Right kidney (tissue), 9 donors: ENCODE results near the gene GK2.

ENCODE experiments used
- DNase-seq: peaks from one replicate; pipeline ENCODE4 v3.0.0-alpha.2; 2016
- long read RNA-seq, 8 donors: transcript quantifications; one replicate each; lab custom pipeline, GENCODE V29; 2026

Gene GK2
- long read RNA-seq, donor 1, result 0 reads
- long read RNA-seq, donor 2, partial matches to known transcripts, result 0 of 1 reads
- long read RNA-seq, donor 2, other reads (novel, unspliced or antisense), result 0 of 1 reads
- long read RNA-seq, donor 3, result 0 reads
- long read RNA-seq, donor 4, result 0 reads
- long read RNA-seq, donor 5, result 0 reads
- long read RNA-seq, donor 6, result 0 reads
- long read RNA-seq, donor 7, result 0 reads
- long read RNA-seq, donor 8, result 0 reads

DNA sequence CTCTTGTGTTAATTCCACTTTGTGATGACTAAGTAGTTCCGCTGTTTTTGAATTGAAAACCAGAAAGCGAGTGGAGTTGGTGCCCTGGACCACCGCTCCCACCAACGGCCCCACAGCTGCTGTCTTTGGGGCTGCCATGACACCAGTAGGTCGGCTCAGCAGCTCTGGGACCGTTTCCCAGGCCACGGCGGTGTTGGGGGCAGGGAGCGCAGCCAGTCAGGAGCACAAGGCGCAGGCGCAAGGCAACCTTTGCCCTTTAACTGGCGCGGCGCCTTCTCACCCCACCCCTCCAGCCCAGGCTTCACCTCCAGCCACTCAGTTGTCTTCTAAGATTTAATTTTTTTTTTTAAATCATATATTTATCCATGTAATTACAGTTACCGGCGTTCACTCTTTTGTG is at the start of gene GK2:
TSS of gene GK2 (minus strand) at position 166 of the 400 bp plus-strand sequence. CDS start at position 138, 28 bp downstream.
- no peak for DNase-seq

DNA sequence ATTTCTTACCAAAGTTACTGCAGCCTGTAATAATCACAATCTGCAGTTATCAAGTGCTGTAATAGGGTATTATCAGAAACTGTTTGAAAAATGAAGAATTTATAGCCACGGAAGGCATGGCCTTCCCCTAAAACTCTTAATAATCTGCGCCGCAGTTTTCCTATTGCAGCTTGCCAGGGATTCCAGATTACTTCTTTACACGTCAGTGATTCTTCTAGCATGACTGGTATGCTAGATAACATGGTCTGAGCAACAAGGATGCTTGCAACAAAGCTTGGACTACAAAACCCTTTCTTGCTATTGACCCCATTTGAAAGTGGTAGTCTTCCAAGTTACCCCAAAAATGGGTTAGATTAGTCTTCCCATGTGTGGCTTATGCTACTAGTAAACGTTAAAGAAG is 47.2 kb upstream of the GK2 start:
- DNase-seq, result no peak

DNA sequence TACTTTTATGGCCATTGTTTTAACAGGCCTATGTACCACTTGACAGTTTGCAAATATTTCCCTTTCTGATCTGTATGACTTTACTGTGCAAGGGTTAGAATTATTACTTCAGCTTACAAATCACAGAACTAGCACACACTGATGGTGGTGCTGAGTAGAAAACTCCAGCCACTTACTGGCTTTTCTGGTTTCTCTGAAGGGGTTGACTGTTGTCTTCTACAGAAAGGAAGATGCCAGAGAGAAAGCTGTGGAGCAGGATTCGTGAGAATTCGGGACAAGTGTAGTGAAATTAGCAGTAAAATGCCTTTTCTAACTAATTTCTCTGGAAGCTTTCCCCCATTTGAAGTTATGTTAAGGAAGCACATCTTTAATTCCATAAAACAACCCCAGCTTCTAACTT is 46.6 kb upstream of the GK2 start:
- DNase-seq, result no peak

DNA sequence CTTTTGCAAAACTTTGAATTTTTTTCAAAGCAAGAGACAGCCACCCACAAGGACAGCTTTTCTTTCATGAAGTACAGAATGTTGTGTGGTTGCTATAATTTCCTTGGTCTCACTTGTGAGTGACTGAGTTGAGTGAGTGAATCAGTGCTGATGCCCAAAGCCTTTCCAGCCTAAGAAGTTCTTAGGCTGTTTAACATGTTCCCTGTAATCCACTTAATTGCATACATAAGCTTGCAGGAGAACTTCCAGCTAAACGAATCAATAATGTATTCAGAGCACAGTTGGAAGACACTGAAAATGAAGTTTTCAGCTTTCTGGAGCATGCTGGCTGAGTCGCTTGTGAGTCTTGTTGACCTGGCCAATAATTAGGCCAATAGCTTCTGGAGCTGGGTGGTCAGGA is 42.0 kb upstream of the GK2 start:
- DNase-seq, result no peak

DNA sequence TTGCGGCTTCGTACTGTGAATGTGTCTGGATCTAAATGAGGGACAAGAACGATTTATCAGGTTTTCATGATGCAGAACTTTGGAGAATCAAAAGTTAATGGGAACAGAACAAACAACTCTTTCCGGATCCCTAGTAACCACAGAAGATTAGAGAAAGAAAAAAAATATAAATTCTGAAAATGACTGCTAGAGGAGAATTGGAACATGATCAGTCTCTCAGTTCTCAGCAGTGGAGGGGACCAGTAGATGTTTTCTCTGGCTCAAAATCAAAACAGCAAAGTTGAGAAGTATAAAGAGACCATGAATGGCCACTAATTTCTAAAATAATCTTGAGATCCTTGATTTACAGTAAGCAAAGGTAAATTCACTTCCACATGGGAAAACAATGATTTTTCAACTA is 38.1 kb upstream of the GK2 start:
- DNase-seq, result no peak

DNA sequence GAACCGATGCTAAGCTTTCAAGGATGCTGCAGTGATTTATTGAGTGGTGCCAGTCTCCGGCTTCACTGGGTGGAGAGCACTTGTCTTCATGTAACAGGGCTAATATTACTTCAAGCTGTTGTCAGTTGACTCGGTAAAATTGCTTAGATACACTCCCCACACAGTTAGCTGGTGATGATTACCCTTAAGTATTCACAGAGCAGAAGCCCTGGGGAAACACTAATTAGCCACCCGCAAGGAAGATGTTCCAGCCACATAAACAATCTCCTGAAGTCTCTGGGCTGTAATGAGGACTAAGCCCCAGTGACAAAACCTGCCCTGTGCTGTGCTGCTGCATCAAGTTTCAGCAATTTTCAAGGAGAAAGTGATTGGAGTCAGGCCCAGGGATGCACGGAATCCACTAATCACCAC is 37.3 kb upstream of the GK2 start:
- peak; percentile 12 for DNase-seq

DNA sequence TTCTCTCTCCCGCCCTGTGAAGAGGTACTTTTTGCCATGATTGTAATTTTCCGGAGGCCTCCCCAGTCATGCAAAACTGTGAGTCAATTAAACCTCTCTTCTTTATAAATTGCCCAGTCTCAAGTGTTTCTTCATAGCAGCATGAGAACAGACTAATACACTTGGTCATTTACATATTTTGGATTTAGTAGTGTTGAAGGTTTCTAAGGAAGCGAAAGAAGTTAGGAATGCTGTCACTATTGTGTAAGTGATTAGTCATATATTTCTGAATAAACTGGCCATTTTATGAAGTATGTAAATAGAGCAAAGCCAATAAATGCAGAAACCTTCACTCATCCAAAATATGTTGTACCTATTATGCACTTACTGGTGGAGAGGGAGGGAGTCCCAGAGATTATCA is 34.4 kb upstream of the GK2 start:
- DNase-seq, result no peak

DNA sequence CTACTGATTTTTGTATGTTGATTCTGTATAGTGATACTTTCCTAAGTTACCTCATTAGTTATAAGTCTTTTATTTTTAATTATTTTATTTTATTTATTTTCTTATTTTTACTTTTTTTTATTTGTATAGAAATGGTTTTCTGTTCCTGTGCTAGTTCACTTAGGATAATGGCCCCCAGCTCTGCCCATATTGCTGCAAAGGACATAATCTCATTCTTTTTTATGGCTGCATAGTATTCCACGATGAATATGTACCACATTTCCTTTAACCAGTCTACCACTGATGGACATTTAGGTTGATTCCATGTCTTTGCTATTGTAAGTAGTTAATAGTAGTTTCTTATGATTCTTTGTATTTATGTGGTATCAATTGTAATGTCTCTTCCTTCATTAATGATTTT is 31.5 kb upstream of the GK2 start:
- no peak for DNase-seq

DNA sequence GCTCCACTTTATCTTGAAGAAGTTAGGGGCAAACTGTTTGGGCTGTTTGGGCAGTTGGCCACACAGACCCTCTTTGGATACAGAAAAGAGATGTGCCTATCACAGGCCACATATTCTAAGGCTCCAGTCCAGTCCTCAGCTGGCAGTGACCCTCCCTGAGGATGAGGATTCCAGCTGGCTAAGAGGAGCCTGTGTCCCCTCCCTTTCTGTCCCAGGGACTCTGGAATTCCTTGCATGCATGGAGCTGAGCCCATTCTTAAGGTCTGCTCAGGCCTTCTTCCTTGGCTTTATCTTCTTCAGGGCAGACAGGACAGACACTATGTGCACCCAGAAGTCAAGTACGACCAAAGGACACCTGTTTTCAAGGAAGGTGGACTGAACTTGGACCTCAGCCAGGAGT is 23.8 kb upstream of the GK2 start:
- DNase-seq, result no peak

DNA sequence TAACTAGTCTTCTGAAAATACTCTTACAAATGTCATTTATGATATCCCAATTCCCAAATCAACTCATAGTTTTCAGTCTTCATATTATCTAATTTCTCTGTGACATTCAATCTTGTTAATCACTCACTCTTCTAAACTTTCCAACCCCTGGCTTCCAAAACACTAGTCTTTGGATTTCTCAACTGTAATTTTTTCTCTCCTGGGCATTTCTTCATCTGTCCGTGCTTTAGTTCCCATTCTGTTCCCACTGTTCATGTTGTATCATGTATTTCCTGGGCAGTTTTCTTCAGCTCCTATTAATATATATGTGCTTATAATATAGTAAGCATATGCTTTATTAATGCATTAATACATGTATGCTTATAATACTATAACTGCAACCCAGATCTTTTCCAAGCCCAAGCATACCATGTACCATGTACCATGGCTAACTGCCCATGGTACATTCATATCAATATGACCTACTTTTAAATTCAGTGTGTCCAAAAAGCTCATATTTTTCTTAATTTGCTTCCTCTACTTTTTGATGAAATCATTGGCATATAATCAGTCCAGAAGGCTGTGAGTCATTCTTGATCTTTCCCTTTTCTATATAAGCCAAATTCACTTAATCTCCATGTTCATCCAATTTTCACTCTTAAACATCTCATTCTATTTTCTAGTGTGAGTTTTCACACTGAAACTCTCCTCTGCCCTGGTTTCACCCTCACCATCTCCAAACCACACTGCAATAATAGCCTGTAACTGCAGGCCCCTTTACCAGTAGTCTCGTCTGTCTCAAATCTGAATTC is 21.3 kb upstream of the GK2 start:
- no peak for DNase-seq

DNA sequence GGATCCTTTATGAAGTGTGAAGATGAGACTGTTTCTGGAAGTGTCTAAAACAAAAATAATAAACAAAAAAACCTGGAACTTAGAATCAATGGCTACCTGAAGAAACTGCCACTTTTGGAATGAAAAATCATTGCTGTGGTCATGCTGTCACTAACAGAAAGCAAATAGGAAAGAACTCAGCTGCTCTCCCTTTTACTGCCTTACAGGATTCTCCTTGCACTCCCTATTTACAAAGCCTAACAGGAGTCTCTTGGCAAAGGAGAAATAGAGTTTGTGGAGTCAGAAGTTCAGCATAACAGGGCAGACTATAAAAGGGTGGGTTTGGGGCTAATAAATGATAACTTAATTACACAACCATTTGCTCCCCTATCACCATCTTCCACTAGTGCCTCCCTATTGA is 19.0 kb upstream of the GK2 start:
- no peak for DNase-seq

DNA sequence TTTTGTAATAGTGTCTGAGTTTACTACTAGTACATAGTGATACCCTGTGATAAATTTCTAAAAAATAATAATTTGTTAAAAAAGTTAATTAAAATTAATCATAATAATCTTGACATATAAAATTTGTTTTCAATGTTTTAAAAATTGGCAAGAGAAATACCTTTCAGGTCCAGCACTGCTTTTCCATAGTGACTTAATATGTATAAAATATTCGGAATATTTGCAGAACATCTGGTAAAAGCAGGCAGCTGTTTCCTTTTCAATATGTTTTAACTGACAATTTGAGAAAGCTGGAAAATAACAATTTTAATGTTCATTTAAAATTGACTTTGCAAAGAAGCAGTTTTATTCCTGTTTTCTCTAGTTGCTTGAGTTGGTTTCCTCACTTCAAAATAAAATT is 17.6 kb upstream of the GK2 start:
- DNase-seq, result no peak

DNA sequence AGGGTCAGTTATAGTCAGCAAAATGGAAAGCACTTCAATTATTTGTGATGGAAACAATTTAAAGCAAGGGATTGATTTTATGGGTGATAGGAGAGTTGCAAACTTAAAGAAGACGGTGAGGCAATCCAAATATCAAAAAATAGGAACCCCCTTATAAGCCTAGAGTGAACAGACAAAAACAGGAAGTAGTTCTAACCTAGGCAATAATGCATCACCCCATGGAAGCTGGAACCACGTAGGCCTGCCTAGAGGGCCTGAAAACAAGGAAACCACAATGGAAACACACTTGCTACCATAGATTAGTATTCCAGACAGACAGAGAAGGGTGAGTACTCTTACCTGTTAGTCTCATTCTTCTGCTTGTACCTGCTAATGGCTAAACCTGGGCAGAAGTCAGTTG is 13.5 kb upstream of the GK2 start:
- no peak for DNase-seq

DNA sequence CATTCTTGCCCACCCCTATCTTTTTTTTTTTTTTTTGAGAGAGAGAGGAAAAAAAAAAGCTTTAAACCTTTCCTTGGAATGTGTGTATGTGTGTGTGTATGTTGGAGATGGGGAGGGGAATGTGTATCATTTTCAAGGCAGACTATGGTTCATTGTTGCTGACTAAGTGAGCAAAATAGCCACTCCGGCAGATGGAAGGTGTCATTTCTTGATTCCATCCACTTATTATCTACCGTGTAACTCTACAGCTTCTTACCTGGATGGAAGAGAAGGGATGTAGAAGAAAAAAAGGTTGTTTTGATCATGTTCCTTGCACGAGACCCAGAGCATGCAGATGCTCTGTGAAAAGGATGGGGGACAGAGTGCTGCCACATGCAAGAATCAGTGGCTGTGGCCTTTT is 5.9 kb upstream of the GK2 start:
- DNase-seq, result no peak

DNA sequence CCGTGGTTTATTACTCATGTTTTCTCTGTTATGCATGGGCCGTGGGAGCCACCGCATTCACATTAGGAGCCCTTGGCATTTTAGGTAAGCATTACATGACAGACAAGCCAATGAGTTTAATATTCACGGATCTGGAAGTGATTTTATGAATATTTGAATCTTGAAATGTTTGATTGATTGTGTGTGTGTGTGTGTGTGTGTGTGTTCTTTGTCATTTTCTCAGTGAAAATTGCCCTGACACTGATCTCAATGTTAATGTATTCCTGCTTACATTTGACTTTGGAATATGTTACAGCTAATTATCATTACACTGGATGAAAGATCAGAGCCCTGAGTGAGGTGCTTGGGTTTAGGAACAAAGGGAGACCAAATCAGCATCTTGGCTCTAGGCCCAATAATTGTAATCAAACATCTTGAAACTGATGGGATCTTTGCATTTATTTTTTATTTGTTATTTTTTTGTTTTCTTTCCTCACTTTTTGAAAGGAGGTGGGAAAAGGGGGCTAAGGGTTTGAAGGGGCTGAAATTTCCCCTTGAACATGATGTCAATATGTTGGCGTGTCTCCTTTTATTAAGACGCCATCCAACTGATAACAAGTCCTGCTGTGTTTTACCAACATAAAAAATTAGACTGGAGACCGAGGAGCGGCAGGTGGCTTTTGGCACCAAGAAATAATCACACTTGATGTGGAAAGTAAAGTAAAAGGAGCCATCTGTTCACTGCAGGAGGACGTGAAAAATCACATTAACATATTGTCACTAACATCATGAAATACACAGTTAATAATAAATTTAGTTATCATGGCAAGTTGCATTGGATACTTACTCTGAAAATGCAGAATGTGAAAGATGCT is 5.2 kb upstream of the GK2 start:
- DNase-seq, result no peak

DNA sequence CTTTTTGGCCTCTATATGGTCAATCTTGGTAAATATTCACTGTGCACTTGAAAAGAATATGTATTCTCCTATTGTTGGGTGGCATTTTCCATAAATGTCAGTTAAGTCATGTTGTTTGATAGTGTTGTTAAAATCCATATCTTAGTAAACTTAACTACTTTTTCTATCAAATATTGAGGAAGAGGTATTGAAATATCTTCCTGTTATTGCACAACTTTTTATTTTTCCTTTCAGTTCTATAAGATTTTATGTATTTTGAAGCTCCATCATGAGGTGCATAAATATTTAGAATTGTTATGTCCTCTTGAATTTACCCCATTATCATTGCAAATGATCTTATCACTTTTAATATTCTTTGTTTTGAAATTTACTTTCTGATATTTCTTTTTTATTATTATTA is 3.4 kb downstream of the GK2 start:
- no peak for DNase-seq

DNA sequence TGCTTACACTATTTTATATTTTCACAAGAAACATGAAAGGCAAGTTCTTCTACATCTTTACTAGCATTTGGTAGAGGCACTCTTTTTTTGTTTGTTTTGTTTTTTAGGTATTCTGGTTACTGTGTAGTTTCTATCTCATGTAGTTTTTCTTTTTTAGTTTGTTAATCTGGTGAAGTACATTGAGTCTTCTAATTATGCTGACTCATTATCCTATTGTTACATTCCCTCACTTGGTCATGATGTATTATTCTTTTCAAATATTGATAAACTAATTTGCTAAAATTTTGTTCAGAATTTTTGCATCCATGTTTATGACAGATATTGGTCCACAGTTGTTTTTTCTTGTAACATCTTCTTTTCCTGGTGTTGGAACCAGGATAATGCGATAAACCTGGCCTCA is 4.7 kb downstream of the GK2 start:
- DNase-seq, result no peak

DNA sequence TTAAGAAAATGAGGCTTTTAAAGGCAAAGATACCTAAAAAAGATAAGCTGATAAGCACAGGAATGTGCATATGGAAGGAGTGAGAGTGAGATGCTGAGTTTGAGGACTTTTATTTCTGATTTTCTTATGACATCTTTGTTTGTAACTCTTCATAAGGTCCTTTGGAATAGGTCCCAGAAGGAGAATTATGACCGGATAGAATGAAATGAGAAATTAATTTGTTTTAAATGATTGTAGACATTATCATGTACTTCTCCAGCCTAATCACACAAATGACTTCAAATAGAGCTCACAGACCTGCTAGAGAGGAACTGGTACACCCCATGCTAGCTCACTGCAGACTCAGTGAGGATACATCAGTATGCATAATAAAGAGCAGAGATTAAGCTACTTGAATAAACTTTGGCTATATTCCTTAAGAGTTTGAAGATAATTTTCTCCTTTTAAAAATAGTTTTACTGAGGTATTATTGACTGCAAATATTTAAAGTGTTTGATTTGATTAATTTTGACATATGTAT is 5.6 kb downstream of the GK2 start:
- no peak for DNase-seq

DNA sequence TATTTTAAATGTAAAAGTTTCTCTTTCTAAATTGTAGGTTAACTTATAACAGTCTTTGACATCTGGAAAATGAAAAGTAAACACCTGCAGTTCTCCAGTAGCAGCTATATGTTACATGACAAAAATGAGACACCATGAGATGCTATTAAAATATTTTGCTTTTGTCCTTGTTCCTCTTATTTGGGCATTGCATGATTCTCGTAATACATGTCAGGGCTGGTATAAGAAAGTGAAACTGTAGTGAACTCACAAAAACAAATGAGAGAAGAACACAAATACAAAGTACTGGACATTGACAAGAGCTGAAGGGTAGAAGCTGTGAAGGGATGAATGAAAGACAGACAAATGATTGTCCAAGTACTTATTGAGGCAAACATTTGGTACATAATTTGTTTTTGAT is 9.0 kb downstream of the GK2 start:
- DNase-seq, result no peak

DNA sequence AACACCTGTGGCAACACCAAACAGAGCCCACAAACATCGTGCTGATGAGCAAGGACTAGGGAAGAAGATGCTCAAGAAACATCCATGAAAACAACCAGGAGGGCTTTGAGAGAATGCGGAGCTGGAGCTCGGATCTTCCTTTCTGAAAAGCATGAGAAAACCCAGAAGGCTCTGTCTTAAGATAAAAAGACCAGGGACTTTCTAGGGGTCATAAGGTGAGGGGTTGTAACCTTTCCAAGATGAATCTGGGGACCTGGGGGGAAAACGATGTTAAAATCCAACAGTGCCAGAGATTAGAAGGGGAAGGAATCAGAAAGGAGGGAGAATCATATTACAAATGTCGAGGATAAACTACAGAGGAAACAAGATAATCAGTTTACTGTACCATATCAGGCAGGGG is 10.1 kb downstream of the GK2 start:
- DNase-seq, result no peak

DNA sequence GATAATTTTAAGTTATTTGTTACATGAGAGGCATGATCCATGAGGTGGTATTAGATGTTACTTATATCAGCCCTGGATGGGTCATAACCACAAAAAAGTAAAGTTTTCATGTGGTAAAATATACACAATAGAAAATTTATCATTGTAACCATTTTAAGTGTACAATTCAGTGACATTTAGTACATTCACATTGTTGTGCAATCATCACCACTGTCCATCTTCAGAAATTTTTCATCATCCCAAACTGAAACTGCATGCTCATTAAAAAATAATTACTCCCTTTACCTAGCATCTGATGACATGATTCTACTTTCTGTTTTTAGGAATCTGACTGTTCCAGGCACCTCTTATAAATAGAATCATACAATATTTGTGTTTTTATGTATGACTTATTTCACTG is 11.2 kb downstream of the GK2 start:
- DNase-seq, result no peak

DNA sequence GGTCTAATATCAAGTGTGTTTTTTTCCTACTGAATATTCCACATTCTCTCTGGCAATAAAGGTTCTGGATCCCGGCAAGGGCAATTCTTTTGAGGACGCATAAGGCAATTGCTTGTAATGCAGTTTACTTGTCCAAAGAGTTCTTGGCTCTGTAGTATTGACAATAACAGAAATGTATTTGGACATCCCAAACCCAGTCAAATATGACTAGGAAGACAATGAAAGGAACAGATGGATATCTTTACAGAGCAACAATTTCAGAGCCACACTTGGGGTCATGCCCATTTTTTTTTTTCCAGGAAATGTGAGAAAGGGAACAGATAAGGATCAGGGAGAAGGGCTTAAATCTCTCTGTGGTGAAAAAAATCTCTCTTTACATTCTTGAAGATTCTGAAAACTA is 12.2 kb downstream of the GK2 start:
- no peak for DNase-seq

DNA sequence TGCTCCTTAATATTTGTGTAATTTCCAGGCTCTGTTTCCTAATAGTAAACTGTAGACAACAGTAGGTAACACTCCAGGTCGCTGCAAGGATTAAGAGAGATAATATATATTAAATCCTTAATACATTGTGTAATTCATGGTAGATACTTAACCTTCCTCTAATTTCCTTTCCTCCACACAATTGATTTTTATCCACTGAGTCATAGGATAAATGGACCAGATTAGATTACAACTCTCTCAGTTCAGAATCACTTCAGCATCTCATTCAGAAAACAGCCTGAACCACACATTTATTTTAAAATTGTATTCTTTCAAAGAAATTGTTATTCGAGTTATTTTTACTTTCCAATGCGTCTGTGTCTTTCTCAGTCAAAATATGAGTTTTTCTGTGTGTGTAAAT is 17.1 kb downstream of the GK2 start:
- no peak for DNase-seq
